Neural cell (in vitro differentiated cells): ENCODE results near the gene RNF17. TPM values are rescaled to one million over a fixed set of nuclear protein-coding genes. Genes with fewer than 3 reads are reported as not detected.

Experiments used
- H2AFZ ChIP-seq: fragments of 200-600, 300-800 bp; sonication (generic), shearing (Covaris generic); 2 replicates; pipeline ENCODE4 v1.6.0; 2014; ENCODE audit warnings: low read depth, mild to moderate bottlenecking, antibody characterized with exemption, low read length, moderate library complexity
- H3F3A ChIP-seq: fragments of 200-600 bp; shearing (Covaris generic); 2 replicates; pipeline ENCODE4 v1.6.1; 2016; ENCODE audit warnings: mild to moderate bottlenecking, moderate library complexity, mixed read lengths, antibody characterized with exemption, low read length; ENCODE audit not compliant: insufficient read depth, poor library complexity, severe bottlenecking
- H3K27ac ChIP-seq: fragments of 200-600, 300-800 bp; sonication (generic), shearing (Covaris generic); 2 replicates; pipeline ENCODE4 v1.5.1; 2014; ENCODE audit warnings: mild to moderate bottlenecking, low read length, moderate library complexity
- H3K27me3 ChIP-seq: fragments of 300-800, 200-600 bp; sonication (generic), shearing (Covaris generic); 2 replicates; pipeline ENCODE4 v1.6.0; 2014; ENCODE audit warnings: mild to moderate bottlenecking, low read depth, low read length, moderate library complexity; ENCODE audit not compliant: insufficient read depth
- H3K36me3 ChIP-seq: fragments of 300-800, 200-600 bp; sonication (generic), shearing (Covaris generic); 2 replicates; pipeline ENCODE4 v1.5.1; 2014; ENCODE audit warnings: mild to moderate bottlenecking, antibody characterized with exemption, low read length, moderate library complexity; ENCODE audit not compliant: insufficient read depth
- H3K4me2 ChIP-seq: fragments of 300-800, 200-600 bp; sonication (generic), shearing (Covaris generic); 2 replicates; pipeline ENCODE4 v1.6.0; 2014; ENCODE audit warnings: mild to moderate bottlenecking, low read length
- H3K4me3 ChIP-seq: fragments of 300-800, 200-600 bp; sonication (generic), shearing (Covaris generic); 2 replicates; pipeline ENCODE4 v1.5.1; 2014; ENCODE audit warnings: mild to moderate bottlenecking, low read length, moderate library complexity
- H3K79me2 ChIP-seq: fragments of 200-600 bp; shearing (Covaris generic); replicated peaks from 2 replicates; pipeline ENCODE4 v1.6.0; 2014; ENCODE audit warnings: mild to moderate bottlenecking, low read length, moderate library complexity; ENCODE audit not compliant: insufficient read depth
- H3K9ac ChIP-seq: fragments of 300-800, 200-600 bp; sonication (generic), shearing (Covaris generic); 2 replicates; pipeline ENCODE4 v1.6.1; 2016; ENCODE audit warnings: mild to moderate bottlenecking, low read length, mixed read lengths
- H3K9me2 ChIP-seq: fragments of 200-600 bp; shearing (Covaris generic); 2 replicates; pipeline ENCODE4 v1.6.1; 2016; ENCODE audit warnings: mild to moderate bottlenecking, low read length, mixed read lengths; ENCODE audit not compliant: insufficient read depth
- H3K9me3 ChIP-seq: fragments of 200-600, 300-800 bp; sonication (generic), shearing (Covaris generic); 2 replicates; pipeline ENCODE4 v1.6.1; 2016; ENCODE audit warnings: mild to moderate bottlenecking, mixed run types, low read length, moderate library complexity, mixed read lengths
- H4K20me1 ChIP-seq: fragments of 200-600 bp; shearing (Covaris generic); 2 replicates; pipeline ENCODE4 v1.6.1; 2016; ENCODE audit warnings: mild to moderate bottlenecking, mixed run types; ENCODE audit not compliant: insufficient read depth
- CTCF ChIP-seq: fragments of 450-650 bp; IDR thresholded peaks from 2 replicates; pipeline ENCODE4 v1.5.1; 2014; ENCODE audit warnings: antibody characterized with exemption, mild to moderate bottlenecking, moderate library complexity; ENCODE audit not compliant: poor library complexity, severe bottlenecking
- EP300 ChIP-seq: fragments of 450-650 bp; conservative IDR thresholded peaks from 2 replicates; pipeline ENCODE4 v1.6.1; 2014; ENCODE audit warnings: antibody characterized with exemption, mild to moderate bottlenecking, moderate library complexity; ENCODE audit not compliant: poor library complexity, severe bottlenecking
- EZH2 ChIP-seq: fragments of 200-600, 300-800 bp; shearing (Covaris generic), sonication (generic); IDR thresholded peaks from 2 replicates; pipeline ENCODE4 v1.6.1; 2014; ENCODE audit warnings: antibody characterized with exemption, low read length, borderline replicate concordance, mild to moderate bottlenecking; ENCODE audit not compliant: insufficient read depth, poor library complexity, severe bottlenecking
- MXI1 ChIP-seq: fragments of 450-650 bp; conservative IDR thresholded peaks from 2 replicates; pipeline ENCODE4 v1.6.1; 2014; ENCODE audit warnings: antibody characterized with exemption, mild to moderate bottlenecking; ENCODE audit not compliant: poor library complexity, severe bottlenecking
- POLR2AphosphoS5 ChIP-seq: IDR thresholded peaks from 2 replicates; pipeline ENCODE4 v1.6.1; 2012
- RAD21 ChIP-seq: fragments of 450-650 bp; conservative IDR thresholded peaks from 2 replicates; pipeline ENCODE4 v1.6.1; 2014; ENCODE audit warnings: antibody characterized with exemption, mild to moderate bottlenecking, moderate library complexity
- REST ChIP-seq: IDR thresholded peaks from 2 replicates; pipeline ENCODE4 v1.6.1; 2012; ENCODE audit warnings: borderline replicate concordance
- SMC3 ChIP-seq: fragments of 450-650 bp; conservative IDR thresholded peaks from 2 replicates; pipeline ENCODE4 v1.6.1; 2014; ENCODE audit warnings: antibody characterized with exemption, mild to moderate bottlenecking, moderate library complexity; ENCODE audit not compliant: poor library complexity
- TAF1 ChIP-seq: IDR thresholded peaks from 2 replicates; pipeline ENCODE4 v1.6.1; 2012; ENCODE audit warnings: low read depth
- polyA plus RNA-seq: library from polyadenylated mRNA; depleted of rRNA; stranded (reverse); fragments of >200 nt; gene quantifications from 2 replicates; pipeline ENCODE4 v1.2.3, GENCODE V29; 2014

Gene RNF17
- polyA plus RNA-seq, 1 donor from 2014 or later = not detected

GRCh38 chr13:24745516-24745860, 18.5 kb upstream of the RNF17 start:
- no peaks in the 10 kb centered on the region for H3K79me2 ChIP-seq
- TF ChIP-seq RAD21 (no peak), EZH2 (no peak), REST (no peak), CTCF (no peak), MXI1 (no peak), POLR2AphosphoS5 (no peak), SMC3 (no peak), EP300 (no peak), TAF1 (no peak)
- no peak overlapping the region for H3K27ac ChIP-seq
- H2AFZ ChIP-seq = no peak overlapping the region
- no peak overlapping the region for H3K4me3 ChIP-seq
- no peaks in the 10 kb centered on the region for H4K20me1 ChIP-seq
- no peak overlapping the region for H3K9ac ChIP-seq
- no peaks in the 10 kb centered on the region for H3F3A ChIP-seq
- H3K9me2 ChIP-seq = no peaks in the 10 kb centered on the region
- no peaks in the 10 kb centered on the region for H3K9me3 ChIP-seq
- H3K27me3 ChIP-seq = peaks cover 64% of the 10 kb centered on the region
- H3K36me3 ChIP-seq = no peaks in the 10 kb centered on the region
- no peak overlapping the region for H3K4me2 ChIP-seq

GRCh38 chr13:24745861-24746617, 17.9 kb upstream of the RNF17 start:
- Histone ChIP-seq H3K4me3 (peak overlapping the region; percentile 80), H2AFZ (no peak overlapping the region), H4K20me1 (no peaks in the 10 kb centered on the region), H3K27ac (no peak overlapping the region), H3K4me2 (no peak overlapping the region), H3K27me3 (peaks cover 64% of the 10 kb centered on the region), H3K9ac (no peak overlapping the region), H3F3A (no peaks in the 10 kb centered on the region), H3K36me3 (no peaks in the 10 kb centered on the region), H3K9me2 (no peaks in the 10 kb centered on the region), H3K9me3 (no peaks in the 10 kb centered on the region), H3K79me2 (no peaks in the 10 kb centered on the region)
- TF ChIP-seq SMC3 (no peak), REST (no peak), EP300 (no peak), TAF1 (no peak), RAD21 (no peak), MXI1 (no peak), EZH2 (no peak), CTCF (no peak), POLR2AphosphoS5 (no peak)
